Trophoblast cell (in vitro differentiated cells and primary cell): ENCODE data around the gene SRSF12.

Experiments
- DNase-seq, 2 donors: peaks; one replicate each; pipeline ENCODE4 v3.0.0-alpha.2; 2016
- H2AFZ ChIP-seq: 2 replicates; pipeline ENCODE4 v1.6.1; 2013; ENCODE audit warnings: low read length, moderate library complexity, mild to moderate bottlenecking; ENCODE audit not compliant: insufficient read depth, poor library complexity
- H2AK5ac ChIP-seq: 2 replicates; pipeline ENCODE4 v1.6.1; 2013; ENCODE audit warnings: mild to moderate bottlenecking, low read length
- H2BK120ac ChIP-seq: 2 replicates; pipeline ENCODE4 v1.6.1; 2013; ENCODE audit warnings: low read length, mild to moderate bottlenecking, moderate library complexity; ENCODE audit not compliant: insufficient read depth, poor library complexity
- H2BK12ac ChIP-seq: 2 replicates; pipeline ENCODE4 v1.6.1; 2013; ENCODE audit warnings: mild to moderate bottlenecking, low read length, moderate library complexity
- H2BK5ac ChIP-seq: 2 replicates; pipeline ENCODE4 v1.6.1; 2013; ENCODE audit warnings: low read length, low read depth, moderate library complexity, mild to moderate bottlenecking; ENCODE audit not compliant: poor library complexity
- H3K14ac ChIP-seq: 2 replicates; pipeline ENCODE4 v1.6.1; 2013; ENCODE audit warnings: mild to moderate bottlenecking, low read length
- H3K18ac ChIP-seq: 2 replicates; pipeline ENCODE4 v1.6.1; 2013; ENCODE audit warnings: mild to moderate bottlenecking, low read length
- H3K23ac ChIP-seq: 2 replicates; pipeline ENCODE4 v1.6.1; 2013; ENCODE audit warnings: low read length
- H3K27ac ChIP-seq: 2 replicates; pipeline ENCODE4 v1.5.1; 2013; ENCODE audit warnings: low read depth, mild to moderate bottlenecking, inconsistent platforms, low read length, moderate library complexity
- H3K27me3 ChIP-seq: 2 replicates; pipeline ENCODE4 v1.6.1; 2013; ENCODE audit warnings: inconsistent platforms, mild to moderate bottlenecking, low read length, moderate library complexity; ENCODE audit not compliant: insufficient read depth
- H3K36me3 ChIP-seq, 2 experiments: 1 replicate in 1 of 2; 2 replicates in 1 of 2; pipeline ENCODE4 v1.6.1; 2013; ENCODE audit warnings: low read length in 2 of 2, mild to moderate bottlenecking in 2 of 2, moderate library complexity in 1 of 2; ENCODE audit not compliant: insufficient read depth in 2 of 2, control insufficient read depth in 1 of 2
- H3K4ac ChIP-seq: 2 replicates; pipeline ENCODE4 v1.6.1; 2013; ENCODE audit warnings: low read depth, mild to moderate bottlenecking, low read length, moderate library complexity
- H3K4me1 ChIP-seq, 2 experiments: 1 replicate in 1 of 2; 2 replicates in 1 of 2; pipeline ENCODE4 v1.6.1; 2013; ENCODE audit warnings: low read length in 2 of 2, mild to moderate bottlenecking in 2 of 2, moderate library complexity in 1 of 2; ENCODE audit not compliant: insufficient read depth in 2 of 2, control insufficient read depth in 1 of 2
- H3K4me2 ChIP-seq: 2 replicates; pipeline ENCODE4 v1.6.1; 2013; ENCODE audit warnings: inconsistent platforms, mild to moderate bottlenecking, low read length, moderate library complexity
- H3K4me3 ChIP-seq: 2 replicates; pipeline ENCODE4 v1.5.1; 2013; ENCODE audit warnings: mild to moderate bottlenecking, low read depth, low read length, inconsistent platforms
- H3K79me1 ChIP-seq: one replicate; pipeline ENCODE4 v1.6.1; 2013; ENCODE audit warnings: low read length
- H3K79me2 ChIP-seq: 2 replicates; pipeline ENCODE4 v1.6.1; 2013; ENCODE audit warnings: low read length, mild to moderate bottlenecking; ENCODE audit not compliant: control insufficient read depth, insufficient read depth, poor library complexity
- H3K9ac ChIP-seq: 2 replicates; pipeline ENCODE4 v1.6.1; 2013; ENCODE audit warnings: mild to moderate bottlenecking, low read length
- H3K9me3 ChIP-seq: 2 replicates; pipeline ENCODE4 v1.6.1; 2013; ENCODE audit warnings: low read depth, mild to moderate bottlenecking, control low read depth, inconsistent platforms, low read length; ENCODE audit not compliant: insufficient read depth
- H4K12ac ChIP-seq: 2 replicates; pipeline ENCODE4 v1.6.1; 2013; ENCODE audit warnings: low read depth, mild to moderate bottlenecking, low read length, moderate library complexity
- H4K8ac ChIP-seq: 2 replicates; pipeline ENCODE4 v1.6.1; 2013; ENCODE audit warnings: low read depth, mild to moderate bottlenecking, low read length, moderate library complexity
- H4K91ac ChIP-seq: one replicate; pipeline ENCODE4 v1.6.1; 2013; ENCODE audit warnings: low read depth, mild to moderate bottlenecking, low read length, moderate library complexity
- WGBS: extraction: QIAGEN DNeasy Blood & Tissue Kit; methylation state at CpG from one replicate; pipeline ENCODE4 v1.1.7; 2013; ENCODE audit warnings: missing lambda C conversion rate; ENCODE audit not compliant: insufficient read length, insufficient coverage; ENCODE audit errors: extremely low coverage; 5-methylcytosine and 5-hydroxymethylcytosine counted together

Gene SRSF12

DNA sequence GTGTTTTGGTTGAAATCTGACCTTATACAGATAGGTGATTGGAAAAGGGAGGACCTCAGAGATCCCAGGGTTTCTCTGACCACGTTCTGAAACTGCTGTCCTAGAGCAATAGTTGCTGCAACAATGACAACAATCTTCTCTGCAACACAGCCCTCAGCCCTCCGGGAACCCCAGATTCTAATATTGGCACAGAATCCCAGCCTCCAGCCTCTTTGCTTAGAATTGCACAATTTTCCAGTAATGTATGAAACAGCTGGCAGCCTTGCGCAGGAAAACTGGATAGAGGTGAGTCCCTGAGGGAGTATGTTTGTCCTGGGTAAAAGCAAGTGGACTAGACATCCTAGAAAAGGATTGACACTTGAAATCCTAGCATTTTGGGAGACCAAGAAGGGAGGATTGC, 67.7 kb downstream of the SRSF12 start:
- H3K4me1 ChIP-seq = no peaks in the 10 kb centered on the region
- no peak overlapping the region for H2BK12ac ChIP-seq
- DNase-seq = peak; percentile 56 to 66
- H2BK120ac ChIP-seq = no peak overlapping the region
- no peak overlapping the region for H3K27ac ChIP-seq
- no peaks in the 10 kb centered on the region for H3K9me3 ChIP-seq
- H2AK5ac ChIP-seq = no peak overlapping the region
- no peak overlapping the region for H4K12ac ChIP-seq
- H3K79me1 ChIP-seq = no peaks in the 10 kb centered on the region
- H3K4me2 ChIP-seq = no peak overlapping the region
- no peak overlapping the region for H4K91ac ChIP-seq
- H3K4ac ChIP-seq = no peak overlapping the region
- H2BK5ac ChIP-seq = no peak overlapping the region
- no peak overlapping the region for H3K18ac ChIP-seq
- H3K23ac ChIP-seq = no peak overlapping the region
- no peak overlapping the region for H3K9ac ChIP-seq
- no peak overlapping the region for H3K14ac ChIP-seq
- no peak overlapping the region for H2AFZ ChIP-seq
- no peaks in the 10 kb centered on the region for H3K79me2 ChIP-seq
- no peaks in the 10 kb centered on the region for H3K27me3 ChIP-seq
- no peak overlapping the region for H3K4me3 ChIP-seq
- H4K8ac ChIP-seq = no peak overlapping the region
- WGBS = no CpG with 5 or more reads among the region's 3 CpGs
- H3K36me3 ChIP-seq = no peaks in the 10 kb centered on the region

DNA sequence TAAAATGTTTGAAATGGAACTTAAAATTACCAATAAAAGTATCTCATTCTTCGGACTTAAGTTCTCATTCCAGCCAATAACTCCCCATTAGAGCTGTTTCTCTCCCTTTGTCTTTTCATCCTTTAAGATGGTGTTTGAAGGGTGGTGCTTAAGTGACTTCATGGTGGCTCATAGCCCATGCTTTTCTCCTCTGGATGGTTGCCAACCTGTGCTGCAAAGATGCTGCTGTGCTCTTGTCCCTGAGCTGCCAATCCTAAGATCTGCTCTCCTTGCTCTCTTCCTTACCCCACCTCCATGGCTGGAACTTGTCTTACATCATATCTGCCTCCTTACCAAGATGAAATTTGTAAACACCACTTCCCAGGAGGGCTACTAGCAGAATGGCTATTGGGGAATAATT, 68.9 kb downstream of the SRSF12 start:
- H3K9ac ChIP-seq = no peak overlapping the region
- no peak overlapping the region for H2BK12ac ChIP-seq
- no peak overlapping the region for H2BK120ac ChIP-seq
- H3K79me1 ChIP-seq = no peaks in the 10 kb centered on the region
- no peak overlapping the region for H2AFZ ChIP-seq
- DNase-seq = no peak
- no peak overlapping the region for H3K27ac ChIP-seq
- H4K8ac ChIP-seq = no peak overlapping the region
- no peak overlapping the region for H2BK5ac ChIP-seq
- no peak overlapping the region for H3K4me2 ChIP-seq
- no peak overlapping the region for H4K12ac ChIP-seq
- H3K79me2 ChIP-seq = no peaks in the 10 kb centered on the region
- H3K4me3 ChIP-seq = no peak overlapping the region
- no peak overlapping the region for H3K14ac ChIP-seq
- no peak overlapping the region for H3K4ac ChIP-seq
- H3K4me1 ChIP-seq = no peaks in the 10 kb centered on the region
- no peaks in the 10 kb centered on the region for H3K36me3 ChIP-seq
- H3K27me3 ChIP-seq = no peaks in the 10 kb centered on the region
- H3K18ac ChIP-seq = no peak overlapping the region
- no peaks in the 10 kb centered on the region for H3K9me3 ChIP-seq
- no peak overlapping the region for H3K23ac ChIP-seq
- WGBS = no CpG with 5 or more reads among the region's 1 CpG
- no peak overlapping the region for H2AK5ac ChIP-seq
- no peak overlapping the region for H4K91ac ChIP-seq

DNA sequence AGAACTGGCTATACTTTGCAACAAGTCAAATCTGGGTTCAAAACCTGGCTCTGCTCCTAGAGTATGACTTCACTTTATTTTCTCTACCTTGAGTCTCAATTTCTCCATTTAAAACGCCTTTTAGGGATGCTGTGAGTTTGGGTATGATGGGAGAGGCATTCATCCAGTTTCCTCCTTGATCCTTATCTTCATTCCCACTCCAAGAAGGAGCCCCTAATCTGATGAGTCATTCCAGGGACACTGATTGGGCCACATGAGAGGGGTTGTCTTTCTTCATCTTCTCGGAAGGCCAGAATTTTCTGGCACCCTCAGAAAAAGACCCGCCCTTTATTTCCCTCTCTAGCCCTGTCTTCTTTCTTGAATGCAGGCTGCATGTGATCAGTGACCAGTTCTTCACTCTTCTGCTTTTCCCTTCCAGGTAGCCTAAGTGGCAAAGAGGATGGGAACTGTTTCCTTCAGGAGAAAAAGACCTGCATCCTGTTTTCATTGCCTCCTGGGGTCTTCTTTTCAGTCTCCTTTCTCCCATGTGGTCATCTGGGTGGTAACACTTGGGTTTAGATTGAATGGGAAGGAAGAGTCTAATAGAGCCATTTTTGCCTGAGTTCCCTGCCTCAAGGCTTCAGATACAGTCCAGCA, 69.5 kb downstream of the SRSF12 start:
- H4K91ac ChIP-seq = no peak overlapping the region
- no peak overlapping the region for H3K4me3 ChIP-seq
- no peak overlapping the region for H3K9ac ChIP-seq
- no CpG with 5 or more reads among the region's 3 CpGs for WGBS
- H3K79me1 ChIP-seq = no peaks in the 10 kb centered on the region
- no peak overlapping the region for H3K4ac ChIP-seq
- H2BK5ac ChIP-seq = no peak overlapping the region
- H3K27ac ChIP-seq = no peak overlapping the region
- no peak overlapping the region for H4K8ac ChIP-seq
- H2BK120ac ChIP-seq = no peak overlapping the region
- H3K23ac ChIP-seq = no peak overlapping the region
- H4K12ac ChIP-seq = no peak overlapping the region
- no peaks in the 10 kb centered on the region for H3K4me1 ChIP-seq
- no peaks in the 10 kb centered on the region for H3K79me2 ChIP-seq
- H3K14ac ChIP-seq = no peak overlapping the region
- no peaks in the 10 kb centered on the region for H3K9me3 ChIP-seq
- H3K27me3 ChIP-seq = no peaks in the 10 kb centered on the region
- no peak overlapping the region for H2BK12ac ChIP-seq
- H3K36me3 ChIP-seq = no peaks in the 10 kb centered on the region
- H3K18ac ChIP-seq = no peak overlapping the region
- no peak for DNase-seq
- H2AK5ac ChIP-seq = no peak overlapping the region
- H2AFZ ChIP-seq = no peak overlapping the region
- H3K4me2 ChIP-seq = no peak overlapping the region

DNA sequence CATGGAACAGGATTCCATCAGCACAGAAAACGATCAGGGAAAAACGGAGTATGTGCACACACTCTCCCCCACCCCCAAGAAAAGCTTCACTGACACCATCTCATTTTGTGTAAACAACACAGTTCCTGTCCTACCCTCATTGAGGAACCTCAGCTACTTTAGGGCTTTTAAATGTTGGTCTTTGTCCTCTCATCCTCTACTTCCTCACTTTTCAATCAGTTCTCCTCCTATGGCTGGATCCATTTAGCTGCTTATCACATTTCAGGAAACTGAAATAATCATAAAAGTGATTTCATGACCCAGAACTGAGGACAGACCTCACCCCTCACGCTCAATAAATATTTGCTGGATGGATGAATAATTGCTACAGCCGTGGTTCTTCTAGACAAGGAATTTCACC, 70.4 kb downstream of the SRSF12 start:
- no peak overlapping the region for H3K27ac ChIP-seq
- no peaks in the 10 kb centered on the region for H3K36me3 ChIP-seq
- no peak overlapping the region for H2AK5ac ChIP-seq
- no peak overlapping the region for H2AFZ ChIP-seq
- no peak overlapping the region for H3K9ac ChIP-seq
- no peak overlapping the region for H3K14ac ChIP-seq
- H3K23ac ChIP-seq = no peak overlapping the region
- no peak overlapping the region for H3K4ac ChIP-seq
- H4K8ac ChIP-seq = no peak overlapping the region
- no peaks in the 10 kb centered on the region for H3K9me3 ChIP-seq
- no peaks in the 10 kb centered on the region for H3K27me3 ChIP-seq
- no peak overlapping the region for H4K12ac ChIP-seq
- no peak overlapping the region for H2BK5ac ChIP-seq
- no peak overlapping the region for H3K4me2 ChIP-seq
- no peak overlapping the region for H4K91ac ChIP-seq
- WGBS = no CpG with 5 or more reads among the region's 4 CpGs
- DNase-seq = no peak
- no peaks in the 10 kb centered on the region for H3K4me1 ChIP-seq
- H3K4me3 ChIP-seq = no peak overlapping the region
- no peaks in the 10 kb centered on the region for H3K79me2 ChIP-seq
- no peak overlapping the region for H3K18ac ChIP-seq
- no peak overlapping the region for H2BK12ac ChIP-seq
- H2BK120ac ChIP-seq = no peak overlapping the region
- no peaks in the 10 kb centered on the region for H3K79me1 ChIP-seq
